Thyroid gland (tissue), 4 donors: ENCODE data around the gene RNF141. TPM values are rescaled to one million over a fixed set of nuclear protein-coding genes. Genes with fewer than 3 reads are reported as not detected.

Experiments
- DNase-seq, 2 donors: peaks; one replicate each; pipeline ENCODE4 v3.0.0-alpha.2; 2019
- H3K27ac ChIP-seq, 3 donors: fragments of 200-600 bp; sonication (generic); 1 replicate in 2 of 3; 2 replicates in 1 of 3; pipeline ENCODE4 v1.5.1; 2016 to 2019; ENCODE audit warnings: mild to moderate bottlenecking in 1 of 3, moderate library complexity in 1 of 3
- H3K27me3 ChIP-seq: fragments of 200-600 bp; sonication (generic); one replicate; pipeline ENCODE4 v1.5.1; 2019
- H3K36me3 ChIP-seq, 2 donors: fragments of 200-600 bp; sonication (generic); one replicate each; pipeline ENCODE4 v1.5.1; 2016 to 2019
- H3K4me1 ChIP-seq, 2 donors: fragments of 200-600 bp; sonication (generic); one replicate each; pipeline ENCODE4 v1.5.1; 2017 to 2019
- H3K4me3 ChIP-seq, 3 donors: fragments of 200-600 bp; sonication (generic); replicated peaks in 1 of 3; 1 replicate in 2 of 3; 2 replicates in 1 of 3; pipeline ENCODE4 v1.5.1; 2016; ENCODE audit warnings: mild to moderate bottlenecking in 1 of 3
- H3K9me3 ChIP-seq: fragments of 200-600 bp; sonication (generic); one replicate; pipeline ENCODE4 v1.5.1; 2017
- CTCF ChIP-seq, 6 experiments: fragments of 200-600 bp in 3 of 6; fragments of 450-650 bp in 3 of 6; sonication (generic) in 3 of 6; IDR thresholded peaks; one replicate each; pipeline ENCODE4 v1.5.1; 2016 to 2019; ENCODE audit warnings: antibody characterized with exemption in 6 of 6, mild to moderate bottlenecking in 2 of 6, inconsistent platforms in 1 of 6, moderate library complexity in 1 of 6
- POLR2A ChIP-seq, 2 donors: fragments of 450-650 bp; IDR thresholded peaks; one replicate each; pipeline ENCODE4 v1.6.1; 2017; ENCODE audit warnings: antibody characterized with exemption in 2 of 2, mild to moderate bottlenecking in 2 of 2, moderate library complexity in 1 of 2
- WGBS, 2 donors: methylation state at CpG; one replicate each; pipeline ENCODE4 v1.1.5; 2017; 5-methylcytosine and 5-hydroxymethylcytosine counted together
- intact Hi-C: fragments of 100-400 bp; cut with DNase I; formaldehyde crosslinking; loops from one replicate; pipeline ENCODE4 v1.15.1; 2023
- total RNA-seq, 4 donors: library from RNA; depleted of rRNA; stranded (reverse); fragments of >200 nt; gene quantifications; one replicate each; pipeline ENCODE4 v1.2.3, GENCODE V29; 2016

Gene RNF141
- total RNA-seq, 4 donors from 2014 or later = 32.4 to 45.3 (median 40.7) TPM

- Histone ChIP-seq H3K27ac (no peak overlapping the region), H3K4me3 (no peak overlapping the region), H3K9me3 (no peaks in the 10 kb centered on the region), H3K4me1 (no peaks in the 10 kb centered on the region), H3K27me3 (no peaks in the 10 kb centered on the region), H3K36me3 (no peaks in the 10 kb centered on the region)
- no peak for DNase-seq
- TF ChIP-seq CTCF (IDR thresholded peaks at IDR 0.05) = peak in 3 of 6 experiments; percentile 12 to 33 (median 28)
- no peak for TF ChIP-seq POLR2A (IDR thresholded peaks at IDR 0.05)
- 51 to 64% methylated on average over 2 of the region's 2 CpGs for WGBS, 2 donors
- intact Hi-C loops = no loop called here
Measured at GRCh38 chr11:10514202-10514601, 26.8 kb downstream of the RNF141 start.

- Histone ChIP-seq H3K9me3 (no peaks in the 10 kb centered on the region), H3K27me3 (no peaks in the 10 kb centered on the region), H3K27ac (no peak overlapping the region), H3K4me3 (no peak overlapping the region), H3K4me1 (no peaks in the 10 kb centered on the region), H3K36me3 (no peaks in the 10 kb centered on the region)
- no peak for DNase-seq
- no peak for TF ChIP-seq POLR2A (IDR thresholded peaks at IDR 0.05)
- TF ChIP-seq CTCF (IDR thresholded peaks at IDR 0.05) = no peak
- intact Hi-C loops = no loop called here
- WGBS, 2 donors = 87 to 88% methylated on average over 10 of the region's 10 CpGs
Measured at GRCh38 chr11:10511181-10511621, 29.8 kb downstream of the RNF141 start.

- TF ChIP-seq POLR2A (IDR thresholded peaks at IDR 0.05) (no peak), CTCF (IDR thresholded peaks at IDR 0.05) (no peak)
- Histone ChIP-seq H3K4me1 (no peaks in the 10 kb centered on the region), H3K4me3 (no peak overlapping the region), H3K9me3 (no peaks in the 10 kb centered on the region), H3K36me3 (no peaks in the 10 kb centered on the region), H3K27me3 (no peaks in the 10 kb centered on the region), H3K27ac (no peak overlapping the region)
- intact Hi-C loops = loop anchor here (10.0 kb wide), 1 partner anchor 229 kb away; no protein-coding TSS in a partner anchor
- DNase-seq = no peak
Measured at GRCh38 chr11:10506008-10506370, 35.0 kb downstream of the RNF141 start.

- H3K27ac ChIP-seq = no peak overlapping the region
- intact Hi-C loops = loop anchor here (10.0 kb wide), 1 partner anchor 229 kb away; no protein-coding TSS in a partner anchor
Measured at GRCh38 chr11:10505278-10506007, 35.5 kb downstream of the RNF141 start.

More at GRCh38 chr11:10505278-10506007, 35.5 kb downstream of the RNF141 start:
- TF ChIP-seq CTCF (IDR thresholded peaks at IDR 0.05) (no peak), POLR2A (IDR thresholded peaks at IDR 0.05) (no peak)
- WGBS, 2 donors = 82 to 83% methylated on average over 6 of the region's 6 CpGs
- DNase-seq = no peak
- H3K4me1 ChIP-seq = no peaks in the 10 kb centered on the region
- no peak overlapping the region for H3K4me3 ChIP-seq
- no peaks in the 10 kb centered on the region for H3K36me3 ChIP-seq
- no peaks in the 10 kb centered on the region for H3K9me3 ChIP-seq
- no peaks in the 10 kb centered on the region for H3K27me3 ChIP-seq
